SIG-M5 treated with dmso at 0.1 percent for 504 hours (cell line): Measurements from ENCODE around the gene CHRDL2.

Experiments used
- DNase-seq: peaks from one replicate; lab custom pipeline; 2025; ENCODE audit not compliant: unreplicated experiment; lab: John Stamatoyannopoulos, UW

Gene CHRDL2

GRCh38 chr11:74685905-74686304, 45.3 kb downstream of the CHRDL2 start:
- DNase-seq, result no peak

- DNase-seq, result no peak
Measured at GRCh38 chr11:74685338-74685737, 45.9 kb downstream of the CHRDL2 start.

- no peak for DNase-seq
Measured at GRCh38 chr11:74684661-74685060, 46.6 kb downstream of the CHRDL2 start.

DNA sequence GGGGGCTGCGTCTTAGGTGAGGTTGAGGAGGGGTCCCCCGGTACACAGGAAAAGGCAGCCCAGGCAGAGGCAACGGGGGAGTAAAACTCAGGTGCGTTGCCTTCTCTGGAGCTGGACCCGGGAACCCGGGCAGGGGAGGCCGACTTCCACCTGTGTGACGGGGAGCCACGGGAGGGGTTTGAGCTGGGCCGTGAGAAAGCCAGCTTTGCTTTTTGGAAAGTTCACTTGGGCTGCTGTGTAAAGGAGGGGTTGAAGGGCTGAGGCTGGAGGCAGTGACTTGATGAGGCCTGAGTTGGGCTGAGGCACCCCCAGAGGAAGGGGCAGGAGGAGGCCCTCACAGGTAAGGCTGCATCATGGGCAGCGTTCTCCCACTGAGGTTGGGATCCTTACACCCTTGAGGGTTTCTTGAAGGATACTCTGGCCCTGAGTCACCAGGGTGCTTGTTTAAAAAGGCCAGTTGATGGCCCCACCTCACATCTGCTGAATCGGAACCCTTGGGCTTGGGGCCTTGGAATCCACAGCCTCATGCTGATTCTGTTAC, 47.2 kb downstream of the CHRDL2 start:
- DNase-seq, result no peak

DNA sequence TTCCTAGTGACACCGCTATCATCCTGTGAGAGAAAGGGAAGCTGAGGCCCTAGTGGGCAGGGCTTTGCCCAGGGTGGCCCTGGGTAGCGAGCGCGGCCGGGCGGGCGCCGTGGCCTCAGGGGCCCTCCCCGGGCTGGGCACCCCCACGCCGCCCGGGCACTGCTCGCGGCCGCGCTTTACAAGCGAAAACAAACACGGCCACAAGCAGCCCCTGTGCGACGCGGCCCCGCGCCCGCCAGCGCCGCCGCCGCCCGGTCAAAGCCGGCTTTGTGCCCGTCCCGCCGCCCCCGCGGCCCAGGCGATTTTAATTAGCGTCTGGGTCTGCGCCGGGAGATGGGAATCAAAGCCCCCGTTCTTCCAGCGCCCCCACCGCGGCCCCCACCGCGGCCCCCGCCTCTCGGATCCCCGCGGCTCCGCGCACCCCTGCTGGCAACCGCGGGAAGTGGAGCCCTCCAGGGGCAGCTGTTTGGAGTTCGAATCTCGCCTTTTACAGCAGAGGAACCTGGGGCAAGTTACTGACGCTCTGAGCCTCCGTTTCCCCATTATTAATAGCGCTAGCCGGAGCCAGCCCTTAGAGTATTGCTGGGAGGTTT, 47.9 kb downstream of the CHRDL2 start:
- DNase-seq, result no peak

DNA sequence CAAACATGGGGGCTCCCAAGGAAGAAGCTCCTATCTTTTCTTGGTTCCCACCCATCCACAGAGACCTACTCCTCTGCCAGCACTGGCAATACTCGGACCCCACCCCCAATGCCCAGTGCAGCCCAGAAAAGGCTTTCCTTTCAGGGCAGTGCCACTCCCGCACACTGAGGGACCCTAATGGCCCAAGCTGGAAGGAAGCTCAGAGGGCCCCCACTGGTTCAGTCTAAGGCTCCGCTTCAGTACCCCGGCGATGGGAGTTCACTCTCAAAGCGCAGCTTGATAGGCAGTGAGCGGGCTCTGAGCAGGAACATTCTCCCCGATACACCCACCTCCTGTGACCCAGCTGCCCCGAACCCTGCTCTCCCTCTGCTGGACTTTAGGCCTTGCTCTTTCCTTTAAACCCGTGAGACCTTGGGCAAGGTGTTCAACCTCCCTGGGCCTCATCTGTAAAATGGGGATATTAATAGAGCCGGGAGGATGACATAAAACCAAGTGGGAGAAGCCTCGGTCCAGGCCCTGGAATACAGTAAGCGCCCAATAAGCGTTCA, 48.4 kb downstream of the CHRDL2 start:
- no peak for DNase-seq

DNA sequence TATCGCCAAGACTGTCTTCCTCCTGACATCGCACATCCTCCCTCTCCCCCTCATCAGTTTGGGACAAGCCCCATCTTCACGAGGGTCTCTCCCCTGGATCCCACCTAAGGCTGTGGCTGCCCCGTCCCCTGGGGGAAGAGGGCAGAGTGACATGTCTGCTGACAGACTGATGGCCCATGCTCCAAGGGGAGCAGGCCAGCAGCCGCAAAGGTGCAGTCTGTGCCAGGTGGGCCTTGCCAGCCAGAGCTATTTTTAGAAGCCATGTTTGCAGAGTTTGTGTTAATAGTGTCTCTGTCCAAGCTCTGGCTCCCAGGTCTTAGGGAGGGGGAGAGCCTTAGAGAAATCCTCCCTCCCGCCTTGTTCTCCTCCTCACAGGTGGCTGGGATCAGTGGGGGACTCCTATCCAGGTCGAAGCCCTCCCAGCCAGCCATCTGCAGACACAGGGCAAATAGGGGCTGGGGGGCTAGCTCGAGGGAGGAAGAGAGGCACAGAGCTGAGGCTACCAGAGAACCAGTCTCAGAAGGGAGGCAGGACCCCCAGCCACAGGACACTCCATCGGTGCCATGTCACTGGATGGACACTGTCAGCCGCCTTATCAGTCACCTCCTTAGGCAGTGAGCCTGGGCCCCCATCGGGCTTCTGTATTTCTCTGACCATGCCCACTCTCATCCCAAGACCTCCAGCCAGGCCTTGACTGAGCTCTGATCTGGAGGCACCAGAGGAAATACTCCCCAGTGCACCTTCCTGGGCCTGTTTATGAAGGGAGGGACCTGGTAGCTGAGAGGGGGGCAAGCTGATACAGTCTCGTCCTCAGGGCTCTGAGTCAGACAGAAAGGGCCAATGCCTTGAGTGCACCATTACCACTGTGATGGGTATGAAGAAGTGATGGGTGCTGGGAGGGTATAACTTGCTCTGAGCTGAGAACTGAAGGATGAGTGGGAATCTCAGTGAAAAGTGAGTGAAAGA, 49.3 kb downstream of the CHRDL2 start:
- DNase-seq, result no peak

- DNase-seq, result no peak
Measured at GRCh38 chr11:74680703-74681531, 50.3 kb downstream of the CHRDL2 start.

DNA sequence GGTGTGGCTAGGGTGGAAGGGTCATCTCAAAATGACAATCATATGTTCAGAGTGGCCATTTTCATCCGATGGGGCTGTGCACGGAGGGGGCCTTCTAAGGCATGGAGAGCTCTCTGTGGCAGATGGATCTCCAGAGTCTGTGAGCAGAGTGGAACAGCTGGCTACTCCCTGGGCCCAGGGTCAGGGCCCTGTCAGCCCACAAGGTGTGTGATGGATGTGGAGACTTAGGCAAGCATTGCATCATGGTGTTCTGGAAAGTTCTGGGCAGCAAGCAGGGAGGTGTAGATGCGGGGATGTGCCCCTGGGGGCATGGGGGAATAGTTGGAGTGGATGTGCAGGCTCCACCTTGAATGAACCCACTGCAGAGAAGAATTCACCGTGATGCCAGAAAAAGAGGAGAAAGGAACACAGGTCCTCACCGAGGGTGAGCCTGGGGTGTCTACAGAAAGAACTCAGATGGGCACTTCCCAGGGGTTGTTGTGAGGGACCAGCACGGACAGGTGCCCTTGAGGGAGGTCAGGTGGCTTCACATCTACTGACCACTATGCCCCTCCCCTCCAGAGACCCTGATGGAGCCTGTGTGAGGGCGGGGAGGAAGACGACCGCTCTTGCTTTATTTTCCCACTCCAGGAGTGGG, 51.1 kb downstream of the CHRDL2 start:
- no peak for DNase-seq

DNA sequence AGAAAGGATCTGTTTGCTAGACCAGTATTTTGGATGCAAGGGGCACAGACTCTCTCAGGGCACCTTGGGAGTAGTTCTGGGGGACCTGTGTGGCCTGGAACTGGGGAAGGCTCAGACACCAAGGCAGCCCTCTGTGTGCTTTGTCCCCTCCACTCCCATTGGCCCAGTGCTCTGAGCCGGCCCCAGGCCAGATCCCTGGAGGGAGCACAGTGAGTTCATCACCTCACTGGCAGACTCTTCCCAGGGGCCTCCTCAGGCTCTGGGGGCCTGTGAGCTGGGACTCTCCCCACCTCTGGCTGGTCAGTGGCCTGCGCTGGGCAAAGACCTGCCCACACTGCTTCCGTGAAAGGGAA, 51.7 kb downstream of the CHRDL2 start:
- no peak for DNase-seq

DNA sequence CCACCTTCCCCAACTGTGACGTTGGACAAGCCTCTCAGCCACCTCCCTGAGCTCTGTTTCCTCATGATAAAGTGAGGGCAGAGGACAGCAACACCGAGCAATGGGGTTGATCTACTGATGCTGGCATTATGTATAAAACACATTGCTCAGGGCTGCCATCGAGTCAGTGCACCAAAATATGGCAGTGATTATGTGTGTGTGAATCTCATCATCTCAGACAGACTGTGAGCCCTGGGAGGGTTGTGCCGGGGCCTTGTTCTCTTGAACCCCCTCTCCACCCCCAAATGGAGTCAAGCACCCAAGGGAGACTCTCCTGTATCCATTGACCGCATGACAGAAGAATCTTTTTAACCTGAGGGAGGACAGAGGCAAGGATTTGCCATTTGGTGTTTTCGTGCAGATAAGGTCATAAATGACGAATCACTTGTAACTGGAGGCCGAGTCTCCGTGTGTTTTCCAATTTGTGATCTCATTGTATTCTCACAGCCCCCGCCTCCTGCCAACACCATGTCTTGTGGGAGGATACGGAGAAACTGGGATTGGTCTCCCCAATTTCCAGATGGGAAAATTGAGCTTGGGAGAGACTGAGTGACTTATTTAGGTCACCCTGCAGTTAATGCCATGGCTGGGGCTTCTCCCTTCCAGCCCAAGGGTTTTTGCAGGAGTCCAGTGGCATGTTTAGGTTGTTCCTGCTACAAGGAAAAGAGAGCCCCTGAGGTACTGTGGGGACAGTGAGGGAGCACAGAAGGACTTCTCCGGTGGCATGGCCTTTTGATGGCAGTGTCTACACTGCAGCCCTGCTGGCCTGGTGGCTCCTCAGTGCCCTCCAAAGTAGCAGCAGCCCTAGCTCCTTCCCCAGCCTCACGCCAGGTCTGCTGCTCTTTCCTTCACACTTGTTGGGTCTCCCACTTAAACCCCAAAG, 52.4 kb downstream of the CHRDL2 start:
- no peak for DNase-seq

DNA sequence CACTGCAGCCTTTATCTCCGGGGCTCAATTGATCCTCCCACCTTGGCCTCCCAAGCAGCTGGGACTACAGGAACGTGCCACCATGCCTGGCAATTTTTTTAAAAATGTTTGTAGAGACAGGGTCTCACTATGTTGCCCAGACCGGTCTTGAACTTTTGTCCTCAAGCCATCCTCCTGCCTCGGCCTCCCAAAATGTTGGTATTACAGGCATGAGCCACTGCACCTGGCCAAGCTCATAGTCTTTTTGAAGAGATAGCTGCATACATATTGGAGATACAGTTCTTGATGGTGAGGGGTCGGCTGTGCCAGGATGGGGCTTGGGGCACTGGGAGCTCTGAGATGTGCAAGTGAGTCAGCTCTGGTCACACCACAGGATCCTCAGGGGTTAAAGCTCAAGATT, 53.2 kb downstream of the CHRDL2 start:
- no peak for DNase-seq

DNA sequence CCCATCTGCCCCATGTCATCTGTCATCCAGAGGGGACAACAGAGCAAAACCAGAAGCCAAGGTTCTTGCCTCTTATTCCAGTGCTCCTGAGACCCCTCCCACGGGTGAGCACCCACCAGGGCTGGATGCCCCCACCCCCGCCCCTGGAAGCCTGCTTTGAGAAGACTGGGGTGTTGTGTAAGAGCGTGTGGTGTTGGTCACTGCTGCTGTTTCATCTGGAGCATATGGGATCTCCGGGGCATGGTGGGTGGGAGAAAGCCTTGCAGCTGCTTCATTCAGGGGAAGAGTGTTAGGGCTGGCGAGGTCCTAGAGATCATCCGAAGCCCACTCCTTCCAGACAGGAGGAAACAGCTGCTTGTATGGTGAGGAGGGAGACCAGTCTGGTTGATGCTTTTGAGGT, 54.1 kb downstream of the CHRDL2 start:
- DNase-seq, result no peak

DNA sequence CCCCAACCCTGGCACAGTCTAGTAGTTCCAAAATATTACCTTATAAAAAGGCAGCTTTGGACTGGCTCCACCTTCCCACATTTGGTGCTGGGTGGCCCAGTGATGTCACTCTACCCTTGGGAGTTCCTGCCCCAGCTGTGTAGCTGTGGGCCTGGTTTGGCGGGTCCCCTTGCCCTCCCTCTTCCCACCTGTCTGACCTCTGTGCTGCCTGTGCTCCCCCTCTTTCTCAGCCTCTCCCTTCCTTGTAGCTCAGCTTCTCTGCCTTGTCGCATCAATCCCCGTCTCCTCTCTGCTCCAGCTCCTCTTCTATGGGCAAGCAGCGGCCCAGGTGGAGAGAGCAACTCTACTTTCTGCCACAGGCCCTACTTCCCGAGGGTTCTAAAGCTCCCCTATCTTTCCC, 54.6 kb downstream of the CHRDL2 start:
- no peak for DNase-seq

DNA sequence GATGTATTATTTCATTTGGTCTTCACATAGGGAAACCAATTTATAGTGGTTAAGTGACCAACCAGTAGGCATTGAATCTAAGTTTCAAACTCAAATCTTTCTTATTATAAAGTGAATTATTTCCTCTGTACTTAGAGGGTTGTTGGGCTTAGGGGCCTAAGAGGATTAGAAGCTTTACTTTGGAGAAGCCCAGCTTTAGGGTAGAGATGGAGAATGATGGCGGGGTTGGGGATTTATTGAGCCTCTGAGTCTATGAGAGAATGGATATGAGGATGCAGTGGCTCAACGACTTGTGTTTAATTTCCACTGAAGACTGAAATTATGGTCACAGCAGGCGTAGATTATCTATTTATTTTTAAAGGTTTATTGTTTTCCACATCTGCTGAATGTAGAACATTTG, 55.5 kb downstream of the CHRDL2 start:
- DNase-seq, result no peak

GRCh38 chr11:74673693-74674360, 57.4 kb downstream of the CHRDL2 start:
- no peak for DNase-seq

- no peak for DNase-seq
Measured at GRCh38 chr11:74672956-74673692, 58.1 kb downstream of the CHRDL2 start.

DNA sequence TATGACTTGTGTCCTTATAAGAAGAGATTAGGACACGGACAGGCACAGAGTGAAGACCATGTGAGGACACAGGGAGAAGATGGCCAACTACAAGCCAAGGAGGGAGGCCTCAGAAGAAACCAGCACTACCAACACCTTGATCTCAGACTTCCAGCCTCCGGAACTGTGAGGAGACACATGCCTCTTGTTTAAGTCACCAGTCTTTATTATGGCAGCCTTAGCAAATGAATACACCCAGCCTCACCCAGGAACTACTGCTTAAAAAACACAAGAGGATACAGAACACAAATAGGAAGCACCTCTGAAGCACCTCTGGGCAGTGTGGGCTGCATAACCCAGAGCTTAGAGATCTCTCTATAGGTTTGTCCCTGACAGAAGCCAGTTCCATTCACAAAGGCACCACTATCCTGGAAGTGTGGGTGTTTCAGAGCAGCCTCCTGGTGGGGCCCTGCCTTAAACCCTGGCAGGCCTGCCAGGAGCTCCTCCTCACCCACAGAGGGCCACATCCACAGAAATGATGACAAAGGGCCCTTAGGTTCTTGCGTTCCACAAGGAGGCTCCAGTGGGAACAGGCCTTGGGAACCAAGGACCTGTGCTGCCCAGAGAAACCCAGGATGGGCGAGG, 58.8 kb downstream of the CHRDL2 start:
- DNase-seq, result no peak
